ENCODE measurements around the gene STAMBPL1. TPM values are rescaled to one million over a fixed set of nuclear protein-coding genes. Genes with fewer than 3 reads are reported as not detected.
"Not testable (repeated sequence)": the region's sequence is repeated elsewhere in the genome, so short reads cannot be mapped to it uniquely, and the experiment has no call there.

Gene STAMBPL1
- total RNA-seq, 6 donors from 2014 or later, result 4.9 to 69.1 (median 7.0) TPM

GRCh38 chr10:88926566-88927415, 46.7 kb downstream of the STAMBPL1 start:
- peak in 1 of 2 donors; percentile 81 for ATAC-seq (ENCODE audit: low FRiP score in 2 of 2)

GRCh38 chr10:88927416-88927690, 47.3 kb downstream of the STAMBPL1 start:
- H3K27ac ChIP-seq, result peak overlapping the region in 3 of 4 donors; percentile 22 to 54 (median 26)

More at GRCh38 chr10:88926566-88927415, 46.7 kb downstream of the STAMBPL1 start:
- H3K4me1 ChIP-seq, result no peaks in the 10 kb centered on the region
- no peaks in the 10 kb centered on the region for H3K36me3 ChIP-seq
- DNase-seq, result no peak
- no peaks in the 10 kb centered on the region for H3K27me3 ChIP-seq
- no peaks in the 10 kb centered on the region for H3K9me3 ChIP-seq
- peak overlapping the region in 3 of 4 donors; percentile 26 to 54 (median 46) for H3K27ac ChIP-seq
- H3K4me3 ChIP-seq, result no peak overlapping the region
- WGBS, 2 donors, result 58 to 60% methylated on average over 6 of the region's 6 CpGs
- TF ChIP-seq POLR2AphosphoS5 (IDR thresholded peaks at IDR 0.05) (peak in 1 of 2 donors; percentile 40), CTCF (IDR thresholded peaks at IDR 0.05) (no peak)

GRCh38 chr10:88928254-88928653, 48.2 kb downstream of the STAMBPL1 start:
- no peaks in the 10 kb centered on the region for H3K27me3 ChIP-seq
- no peak overlapping the region for H3K27ac ChIP-seq
- no peak overlapping the region for H3K4me3 ChIP-seq
- DNase-seq, result no peak
- no peak for ATAC-seq (ENCODE audit: low FRiP score in 2 of 2)
- H3K9me3 ChIP-seq, result no peaks in the 10 kb centered on the region
- peaks cover 0 to 5% (median 2%) of the 10 kb centered on the region in 4 donors for H3K4me1 ChIP-seq
- TF ChIP-seq POLR2AphosphoS5 (IDR thresholded peaks at IDR 0.05) (no peak), POLR2A (IDR thresholded peaks at IDR 0.05) (no peak), EP300 (IDR thresholded peaks at IDR 0.05) (no peak), CTCF (IDR thresholded peaks at IDR 0.05) (no peak)
- H3K36me3 ChIP-seq, result no peaks in the 10 kb centered on the region
- 66 to 68% methylated on average over 2 of the region's 2 CpGs for WGBS, 2 donors

More at GRCh38 chr10:88927416-88927690, 47.3 kb downstream of the STAMBPL1 start:
- peaks cover 0 to 1% (median under 1%) of the 10 kb centered on the region in 4 donors for H3K4me1 ChIP-seq
- TF ChIP-seq CTCF (IDR thresholded peaks at IDR 0.05) (no peak), POLR2A (IDR thresholded peaks at IDR 0.05) (no peak), EP300 (IDR thresholded peaks at IDR 0.05) (no peak), POLR2AphosphoS5 (IDR thresholded peaks at IDR 0.05) (no peak)
- H3K4me3 ChIP-seq, result no peak overlapping the region
- DNase-seq (no peak), ATAC-seq (ENCODE audit: low FRiP score in 2 of 2) (no peak)
- no peaks in the 10 kb centered on the region for H3K27me3 ChIP-seq
- H3K36me3 ChIP-seq, result no peaks in the 10 kb centered on the region
- 78 to 93% methylated on average over 2 of the region's 2 CpGs for WGBS, 2 donors
- H3K9me3 ChIP-seq, result no peaks in the 10 kb centered on the region

GRCh38 chr10:88931548-88931947, 51.5 kb downstream of the STAMBPL1 start:
- TF ChIP-seq POLR2A (IDR thresholded peaks at IDR 0.05) (no peak), POLR2AphosphoS5 (IDR thresholded peaks at IDR 0.05) (no peak), EP300 (IDR thresholded peaks at IDR 0.05) (no peak)
- DNase-seq, result no peak
- peak in 1 of 2 donors; percentile 71 for ATAC-seq (ENCODE audit: low FRiP score in 2 of 2)
- Histone ChIP-seq H3K27ac (no peak overlapping the region), H3K4me3 (no peak overlapping the region), H3K27me3 (no peaks in the 10 kb centered on the region), H3K9me3 (no peaks in the 10 kb centered on the region), H3K4me1 (peaks cover 10 to 13% (median 13%) of the 10 kb centered on the region in 4 donors), H3K36me3 (peaks cover 0 to 6% (median 0%) of the 10 kb centered on the region in 4 donors)
- 72 to 77% methylated on average over 1 of the region's 1 CpG for WGBS, 2 donors

- 80 to 91% methylated on average over 5 of the region's 5 CpGs for WGBS, 2 donors
- not testable (repeated sequence) for H3K9me3 ChIP-seq; H3K27me3 ChIP-seq; H3K36me3 ChIP-seq; DNase-seq; ATAC-seq (ENCODE audit: low FRiP score in 2 of 2); H3K4me3 ChIP-seq
- Histone ChIP-seq H3K4me1 (peaks cover 10 to 13% (median 13%) of the 10 kb centered on the region in 4 donors), H3K27ac (peak overlapping the region in 2 of 4 donors; percentile 27 to 30)
Observed at GRCh38 chr10:88932029-88932428, 52.0 kb downstream of the STAMBPL1 start.

Measured in upper lobe of left lung (tissue), 6 donors.